ENCODE results near the gene ZNF367.

DNA sequence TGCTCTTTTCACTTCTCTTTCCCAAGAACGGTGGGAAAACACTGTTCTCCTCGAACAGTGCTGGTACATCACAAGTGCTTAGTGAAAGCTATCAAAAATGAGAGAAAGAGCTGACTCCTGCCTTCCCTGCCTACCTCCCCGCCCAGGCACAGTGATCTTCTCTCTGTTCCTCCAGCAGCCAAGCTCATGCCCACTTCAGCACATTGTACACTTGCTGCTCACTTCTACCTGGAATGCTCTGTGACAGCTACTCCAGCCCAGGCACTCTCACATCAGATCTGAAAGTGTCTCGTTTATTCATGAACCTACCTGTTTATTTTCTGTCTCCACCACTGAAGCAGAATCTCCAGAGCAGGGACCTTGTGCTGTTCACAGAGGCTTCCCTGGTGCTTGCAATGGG lies 36.5 kb downstream of the ZNF367 start:
- TF ChIP-seq, protein P1, sequence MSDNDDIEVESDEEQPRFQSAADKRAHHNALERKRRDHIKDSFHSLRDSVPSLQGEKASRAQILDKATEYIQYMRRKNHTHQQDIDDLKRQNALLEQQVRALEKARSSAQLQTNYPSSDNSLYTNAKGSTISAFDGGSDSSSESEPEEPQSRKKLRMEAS (IDR thresholded peaks at IDR 0.05), result no peak
- no peak for TF ChIP-seq GABPA (IDR thresholded peaks at IDR 0.05 in 1 of 2, conservative IDR thresholded peaks at IDR 0.05 in 1 of 2)
